BLaER1 (cell line): ENCODE results near the gene FAM234A.

ENCODE experiments used
- H3K27ac ChIP-seq: shearing (Covaris generic); formaldehyde crosslinking; 2 replicates; pipeline ENCODE4 v1.8.1; 2022
- H3K27me3 ChIP-seq: shearing (Covaris generic); formaldehyde crosslinking; 2 replicates; pipeline ENCODE4 v1.8.1; 2022
- H3K36me3 ChIP-seq: shearing (Covaris generic); formaldehyde crosslinking; 2 replicates; pipeline ENCODE4 v1.8.1; 2022
- H3K4me1 ChIP-seq: shearing (Covaris generic); formaldehyde crosslinking; 2 replicates; pipeline ENCODE4 v1.8.1; 2022
- H3K4me2 ChIP-seq: shearing (Covaris generic); formaldehyde crosslinking; 2 replicates; pipeline ENCODE4 v1.8.1; 2022
- H3K4me3 ChIP-seq: shearing (Covaris generic); formaldehyde crosslinking; 2 replicates; pipeline ENCODE4 v1.8.1; 2022
- H3K9ac ChIP-seq: shearing (Covaris generic); formaldehyde crosslinking; 2 replicates; pipeline ENCODE4 v1.8.1; 2022
- H3K9me3 ChIP-seq: shearing (Covaris generic); formaldehyde crosslinking; 2 replicates; pipeline ENCODE4 v1.8.1; 2022
- H4K20me1 ChIP-seq: shearing (Covaris generic); formaldehyde crosslinking; 2 replicates; pipeline ENCODE4 v1.8.1; 2022
- Cebpa-rat ChIP-seq: shearing (Covaris generic); IDR thresholded peaks from 2 replicates; pipeline ENCODE4 v1.8.1; 2022

Gene FAM234A

GRCh38 chr16:290681-291405, 56.2 kb downstream of the FAM234A start:
- no peak overlapping the region for H3K4me2 ChIP-seq
- peaks cover 30% of the 10 kb centered on the region for H3K4me1 ChIP-seq
- no peak for TF ChIP-seq Cebpa-rat
- H3K36me3 ChIP-seq: peaks cover 84% of the 10 kb centered on the region
- H3K4me3 ChIP-seq: no peak overlapping the region
- H4K20me1 ChIP-seq: peaks cover 71% of the 10 kb centered on the region
- H3K9ac ChIP-seq: no peak overlapping the region
- no peaks in the 10 kb centered on the region for H3K27me3 ChIP-seq
- no peak overlapping the region for H3K27ac ChIP-seq
- peaks cover 4% of the 10 kb centered on the region; the same call in 1 of the 2 replicates for H3K9me3 ChIP-seq

- Histone ChIP-seq H3K27ac (no peak overlapping the region), H3K4me2 (no peak overlapping the region), H3K9me3 (peaks cover 1% of the 10 kb centered on the region; the same call in 1 of the 2 replicates), H4K20me1 (peaks cover 76% of the 10 kb centered on the region), H3K4me1 (peaks cover 33% of the 10 kb centered on the region), H3K36me3 (peaks cover 86% of the 10 kb centered on the region), H3K9ac (no peak overlapping the region), H3K4me3 (no peak overlapping the region), H3K27me3 (no peaks in the 10 kb centered on the region)
- no peak for TF ChIP-seq Cebpa-rat
These were observed 56.9 kb downstream of the FAM234A start for GRCh38 chr16:291539-291938.

- peaks cover 33% of the 10 kb centered on the region for H3K4me1 ChIP-seq
- peaks cover 79% of the 10 kb centered on the region for H3K36me3 ChIP-seq
- no peaks in the 10 kb centered on the region for H3K27me3 ChIP-seq
- TF ChIP-seq Cebpa-rat: no peak
- no peak overlapping the region for H3K9ac ChIP-seq
- peaks cover 78% of the 10 kb centered on the region for H4K20me1 ChIP-seq
- H3K4me2 ChIP-seq: no peak overlapping the region
- H3K9me3 ChIP-seq: no peaks in the 10 kb centered on the region
- no peak overlapping the region for H3K4me3 ChIP-seq
- no peak overlapping the region for H3K27ac ChIP-seq
These were observed 58.6 kb downstream of the FAM234A start for GRCh38 chr16:293043-293775.

GRCh38 chr16:296276-296675, 61.7 kb downstream of the FAM234A start:
- no peaks in the 10 kb centered on the region for H3K27me3 ChIP-seq
- H3K9me3 ChIP-seq: no peaks in the 10 kb centered on the region
- peaks cover 66% of the 10 kb centered on the region for H4K20me1 ChIP-seq
- H3K36me3 ChIP-seq: peaks cover 71% of the 10 kb centered on the region
- peaks cover 29% of the 10 kb centered on the region for H3K4me1 ChIP-seq
- H3K4me2 ChIP-seq: peak overlapping the region; percentile 78
- no peak overlapping the region for H3K4me3 ChIP-seq
- H3K27ac ChIP-seq: no peak overlapping the region
- no peak overlapping the region for H3K9ac ChIP-seq
- no peak for TF ChIP-seq Cebpa-rat

GRCh38 chr16:296806-297510, 62.3 kb downstream of the FAM234A start:
- no peak for TF ChIP-seq Cebpa-rat
- no peak overlapping the region for H3K4me3 ChIP-seq
- peak overlapping the region; percentile 29; the same call in 1 of the 2 replicates for H3K9ac ChIP-seq
- H4K20me1 ChIP-seq: peaks cover 66% of the 10 kb centered on the region
- H3K4me1 ChIP-seq: peaks cover 29% of the 10 kb centered on the region
- no peak overlapping the region for H3K27ac ChIP-seq
- peaks cover 71% of the 10 kb centered on the region for H3K36me3 ChIP-seq
- no peaks in the 10 kb centered on the region for H3K27me3 ChIP-seq
- H3K9me3 ChIP-seq: no peaks in the 10 kb centered on the region
- peak overlapping the region; percentile 78 for H3K4me2 ChIP-seq

GRCh38 chr16:297832-298231, 63.2 kb downstream of the FAM234A start:
- peaks cover 62% of the 10 kb centered on the region for H4K20me1 ChIP-seq

GRCh38 chr16:301235-301634, 66.6 kb downstream of the FAM234A start:
- H3K9ac ChIP-seq: no peak overlapping the region
- TF ChIP-seq Cebpa-rat: no peak
- H3K27ac ChIP-seq: no peak overlapping the region
- peaks cover 62% of the 10 kb centered on the region for H4K20me1 ChIP-seq
- no peak overlapping the region for H3K4me3 ChIP-seq
- H3K36me3 ChIP-seq: peaks cover 80% of the 10 kb centered on the region
- H3K4me2 ChIP-seq: no peak overlapping the region
- no peaks in the 10 kb centered on the region for H3K27me3 ChIP-seq
- no peaks in the 10 kb centered on the region for H3K9me3 ChIP-seq
- peaks cover 22% of the 10 kb centered on the region for H3K4me1 ChIP-seq

More at GRCh38 chr16:297832-298231, 63.2 kb downstream of the FAM234A start:
- peak overlapping the region; percentile 29; the same call in 1 of the 2 replicates for H3K9ac ChIP-seq
- H3K4me2 ChIP-seq: peak overlapping the region; percentile 78
- H3K4me3 ChIP-seq: no peak overlapping the region
- no peaks in the 10 kb centered on the region for H3K27me3 ChIP-seq
- H3K4me1 ChIP-seq: peaks cover 29% of the 10 kb centered on the region
- no peak for TF ChIP-seq Cebpa-rat
- no peak overlapping the region for H3K27ac ChIP-seq
- H3K36me3 ChIP-seq: peaks cover 71% of the 10 kb centered on the region
- H3K9me3 ChIP-seq: no peaks in the 10 kb centered on the region

GRCh38 chr16:301950-302349, 67.3 kb downstream of the FAM234A start:
- Histone ChIP-seq H3K9ac (no peak overlapping the region), H4K20me1 (peaks cover 62% of the 10 kb centered on the region), H3K36me3 (peaks cover 85% of the 10 kb centered on the region), H3K4me1 (peaks cover 15% of the 10 kb centered on the region), H3K27me3 (no peaks in the 10 kb centered on the region), H3K4me2 (no peak overlapping the region), H3K4me3 (no peak overlapping the region), H3K27ac (no peak overlapping the region), H3K9me3 (no peaks in the 10 kb centered on the region)
- no peak for TF ChIP-seq Cebpa-rat

GRCh38 chr16:303760-304505, 69.3 kb downstream of the FAM234A start:
- Histone ChIP-seq H3K4me1 (peaks cover 17% of the 10 kb centered on the region), H4K20me1 (peaks cover 62% of the 10 kb centered on the region), H3K27ac (no peak overlapping the region), H3K36me3 (peaks cover 88% of the 10 kb centered on the region), H3K9ac (no peak overlapping the region), H3K4me3 (no peak overlapping the region), H3K4me2 (no peak overlapping the region), H3K27me3 (no peaks in the 10 kb centered on the region), H3K9me3 (no peaks in the 10 kb centered on the region)
- no peak for TF ChIP-seq Cebpa-rat
